ENCODE data around the gene FZD1. TPM values are rescaled to one million over a fixed set of nuclear protein-coding genes. Genes with fewer than 3 reads are reported as not detected.

Gene FZD1
- polyA plus RNA-seq, 2 donors: 2.7 to 5.0 TPM

DNA sequence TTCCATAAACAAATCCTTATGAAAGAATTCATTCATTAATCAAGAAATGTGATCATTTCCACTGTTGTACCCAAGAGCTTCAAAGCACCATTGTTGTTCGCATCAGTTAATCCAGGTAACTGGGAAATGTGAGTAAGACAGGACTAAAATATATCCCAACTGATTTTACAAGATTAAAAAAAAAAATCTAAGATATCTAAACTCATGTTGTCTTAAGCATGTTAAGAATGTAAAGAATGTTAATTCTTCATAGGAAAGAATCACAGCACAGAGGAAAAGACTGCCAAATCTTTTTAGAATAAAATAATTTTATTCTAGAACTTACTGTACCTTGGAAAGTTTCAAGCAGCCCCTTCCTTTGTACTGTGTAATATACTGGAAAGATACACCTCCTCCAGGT lies 16.4 kb downstream of the FZD1 start:
- H3K4me1 ChIP-seq (ENCODE audit: control insufficient read depth in 2 of 2, insufficient read depth in 2 of 2, low read length in 1 of 2): no peaks in the 10 kb centered on the region
- H3K27me3 ChIP-seq (ENCODE audit: control insufficient read depth in 1 of 2, insufficient read depth in 2 of 2, low read length in 2 of 2): no peaks in the 10 kb centered on the region
- 58 to 59% methylated on average over 1 of the region's 1 CpG for WGBS, 2 donors
- H3K4me3 ChIP-seq (ENCODE audit: low read depth in 1 of 2, low read length in 2 of 2): no peak overlapping the region
- H3K36me3 ChIP-seq (ENCODE audit: control insufficient read depth in 2 of 2, insufficient read depth in 2 of 2, low read length in 1 of 2): no peaks in the 10 kb centered on the region
- H3K9me3 ChIP-seq (ENCODE audit: control insufficient read depth in 2 of 2, insufficient read depth in 1 of 2, low read depth in 1 of 2, low read length in 1 of 2): no peaks in the 10 kb centered on the region
- no peak overlapping the region for H3K27ac ChIP-seq (ENCODE audit: low read depth in 2 of 2, low read length in 1 of 2)

DNA sequence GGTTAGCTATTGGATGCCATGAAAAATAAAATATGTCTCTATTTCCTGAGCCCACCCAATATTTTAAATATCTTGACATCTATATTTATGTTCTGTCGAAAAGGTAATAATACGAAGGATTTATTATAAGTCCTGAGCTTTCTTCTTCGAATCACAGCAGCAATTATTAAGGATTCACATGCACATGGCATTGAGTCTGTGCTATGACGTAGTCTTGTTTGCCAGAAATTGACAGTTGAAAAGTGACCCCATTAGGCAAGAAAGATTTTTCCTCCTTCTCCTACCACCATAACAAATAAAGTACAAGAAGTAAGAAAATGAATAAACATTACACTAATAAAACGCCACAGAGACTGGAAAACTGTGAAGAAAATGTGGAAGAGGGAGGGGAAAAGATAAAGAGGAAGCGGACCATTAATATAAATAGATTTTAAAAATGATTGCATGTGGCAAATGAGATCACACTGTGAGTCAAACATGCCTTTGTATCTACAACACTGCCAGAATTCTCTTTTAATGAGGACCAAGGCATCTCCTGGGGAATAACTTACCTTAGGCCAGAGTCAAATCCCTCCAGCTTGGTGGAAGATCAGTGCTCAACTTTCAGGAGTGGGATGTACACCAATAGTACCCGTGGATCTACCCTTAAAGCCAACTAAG lies 21.6 kb downstream of the FZD1 start:
- Histone ChIP-seq H3K4me3 (ENCODE audit: low read depth in 1 of 2, low read length in 2 of 2) (no peak overlapping the region), H3K27ac (ENCODE audit: low read depth in 2 of 2, low read length in 1 of 2) (no peak overlapping the region), H3K9me3 (ENCODE audit: control insufficient read depth in 2 of 2, insufficient read depth in 1 of 2, low read depth in 1 of 2, low read length in 1 of 2) (no peaks in the 10 kb centered on the region), H3K36me3 (ENCODE audit: control insufficient read depth in 2 of 2, insufficient read depth in 2 of 2, low read length in 1 of 2) (no peaks in the 10 kb centered on the region), H3K4me1 (ENCODE audit: control insufficient read depth in 2 of 2, insufficient read depth in 2 of 2, low read length in 1 of 2) (no peaks in the 10 kb centered on the region), H3K27me3 (ENCODE audit: control insufficient read depth in 1 of 2, insufficient read depth in 2 of 2, low read length in 2 of 2) (no peaks in the 10 kb centered on the region)
- 72 to 73% methylated on average over 7 of the region's 7 CpGs for WGBS, 2 donors

DNA sequence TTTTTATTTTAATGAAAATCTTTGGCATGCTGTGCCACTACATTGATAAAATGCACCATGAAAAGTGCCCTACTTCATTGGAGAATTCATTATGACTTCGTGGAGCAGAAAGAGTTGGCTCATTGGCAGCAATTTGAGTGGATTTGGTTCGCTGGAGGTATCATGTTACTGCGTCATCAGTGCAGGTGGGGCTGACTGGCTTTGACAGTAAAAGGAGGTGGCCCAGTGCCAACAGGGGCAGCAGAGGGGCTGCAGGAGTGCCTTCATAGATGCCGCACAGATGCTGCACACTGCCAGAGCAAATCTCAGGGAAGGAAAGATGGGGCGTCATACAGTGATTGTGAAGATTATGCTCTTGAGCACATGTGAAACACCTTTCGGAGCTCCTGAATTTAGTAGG lies 22.2 kb downstream of the FZD1 start:
- Histone ChIP-seq H3K4me3 (ENCODE audit: low read depth in 1 of 2, low read length in 2 of 2) (no peak overlapping the region), H3K9me3 (ENCODE audit: control insufficient read depth in 2 of 2, insufficient read depth in 1 of 2, low read depth in 1 of 2, low read length in 1 of 2) (no peaks in the 10 kb centered on the region), H3K36me3 (ENCODE audit: control insufficient read depth in 2 of 2, insufficient read depth in 2 of 2, low read length in 1 of 2) (no peaks in the 10 kb centered on the region), H3K27me3 (ENCODE audit: control insufficient read depth in 1 of 2, insufficient read depth in 2 of 2, low read length in 2 of 2) (no peaks in the 10 kb centered on the region), H3K4me1 (ENCODE audit: control insufficient read depth in 2 of 2, insufficient read depth in 2 of 2, low read length in 1 of 2) (no peaks in the 10 kb centered on the region), H3K27ac (ENCODE audit: low read depth in 2 of 2, low read length in 1 of 2) (no peak overlapping the region)
- WGBS, 2 donors: 73 to 85% methylated on average over 6 of the region's 6 CpGs

DNA sequence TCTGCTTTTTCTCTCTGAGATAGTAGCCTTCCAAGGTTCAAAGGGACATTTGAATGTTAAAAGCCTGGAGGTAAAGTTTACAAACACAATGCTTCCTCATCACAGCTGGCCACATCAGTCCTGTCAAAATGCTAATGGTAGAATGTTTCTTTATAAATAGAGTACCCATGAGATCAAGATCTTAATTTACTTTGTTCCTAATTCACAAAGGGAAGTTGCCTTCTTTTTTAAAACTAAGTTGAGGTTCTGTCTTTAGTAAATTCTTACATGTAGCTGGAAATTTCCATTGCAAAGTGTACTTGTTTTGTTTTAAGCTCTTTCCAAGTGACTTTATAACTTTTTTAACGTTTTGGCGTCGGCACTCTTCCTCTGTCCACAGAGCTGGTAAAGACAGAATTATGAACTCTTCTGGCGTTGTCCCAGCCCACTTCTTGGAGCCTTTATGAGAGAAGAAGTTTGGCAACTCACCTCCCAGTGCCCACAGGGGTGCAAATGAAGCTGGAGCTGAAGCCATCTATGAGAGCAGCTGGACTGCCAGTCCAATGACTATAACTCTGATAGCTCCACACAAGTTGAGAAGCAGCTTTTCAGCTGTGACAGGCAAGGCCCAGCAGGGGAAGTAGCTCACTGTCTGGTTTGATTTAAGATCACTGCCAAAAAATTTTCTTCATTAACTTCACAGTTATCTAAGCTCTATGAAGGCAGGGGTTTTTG lies 23.3 kb downstream of the FZD1 start:
- no peaks in the 10 kb centered on the region for H3K9me3 ChIP-seq (ENCODE audit: control insufficient read depth in 2 of 2, insufficient read depth in 1 of 2, low read depth in 1 of 2, low read length in 1 of 2)
- no peak overlapping the region for H3K27ac ChIP-seq (ENCODE audit: low read depth in 2 of 2, low read length in 1 of 2)
- H3K36me3 ChIP-seq (ENCODE audit: control insufficient read depth in 2 of 2, insufficient read depth in 2 of 2, low read length in 1 of 2): no peaks in the 10 kb centered on the region
- no peak overlapping the region for H3K4me3 ChIP-seq (ENCODE audit: low read depth in 1 of 2, low read length in 2 of 2)
- H3K27me3 ChIP-seq (ENCODE audit: control insufficient read depth in 1 of 2, insufficient read depth in 2 of 2, low read length in 2 of 2): no peaks in the 10 kb centered on the region
- WGBS, 2 donors: 50 to 51% methylated on average over 4 of the region's 4 CpGs
- no peaks in the 10 kb centered on the region for H3K4me1 ChIP-seq (ENCODE audit: control insufficient read depth in 2 of 2, insufficient read depth in 2 of 2, low read length in 1 of 2)

DNA sequence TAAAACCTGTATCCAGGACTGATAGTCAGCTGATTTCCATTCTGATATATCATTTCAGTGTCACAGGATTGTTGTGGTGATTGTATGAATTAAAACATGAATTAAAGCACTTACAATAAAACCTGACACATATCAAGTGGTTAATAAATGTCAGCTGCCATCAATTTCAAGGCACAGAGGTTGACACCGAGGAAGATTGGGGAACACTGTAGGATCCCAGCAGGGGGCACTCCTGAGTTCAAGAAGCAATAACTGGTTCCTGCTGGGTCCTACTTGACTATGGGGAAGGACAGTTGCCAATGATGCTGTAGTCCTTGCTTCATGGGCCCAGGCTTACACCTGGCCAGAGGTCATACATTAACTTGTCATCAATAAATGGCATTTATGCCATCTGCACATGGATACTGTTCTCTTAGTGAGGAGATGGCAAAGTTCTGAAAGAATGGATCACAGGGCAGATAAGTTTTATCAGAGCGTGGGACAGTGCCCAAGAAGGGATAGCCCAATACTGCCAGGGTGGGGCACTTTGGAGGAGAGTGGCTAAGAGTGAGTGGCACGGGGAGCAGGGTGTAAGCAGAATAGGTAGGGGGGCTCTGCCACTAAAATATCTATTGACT lies 24.1 kb downstream of the FZD1 start:
- Histone ChIP-seq H3K4me3 (ENCODE audit: low read depth in 1 of 2, low read length in 2 of 2) (no peak overlapping the region), H3K27me3 (ENCODE audit: control insufficient read depth in 1 of 2, insufficient read depth in 2 of 2, low read length in 2 of 2) (no peaks in the 10 kb centered on the region), H3K4me1 (ENCODE audit: control insufficient read depth in 2 of 2, insufficient read depth in 2 of 2, low read length in 1 of 2) (no peaks in the 10 kb centered on the region), H3K36me3 (ENCODE audit: control insufficient read depth in 2 of 2, insufficient read depth in 2 of 2, low read length in 1 of 2) (no peaks in the 10 kb centered on the region), H3K9me3 (ENCODE audit: control insufficient read depth in 2 of 2, insufficient read depth in 1 of 2, low read depth in 1 of 2, low read length in 1 of 2) (no peaks in the 10 kb centered on the region), H3K27ac (ENCODE audit: low read depth in 2 of 2, low read length in 1 of 2) (no peak overlapping the region)
- WGBS, 2 donors: 80 to 91% methylated on average over 3 of the region's 3 CpGs

DNA sequence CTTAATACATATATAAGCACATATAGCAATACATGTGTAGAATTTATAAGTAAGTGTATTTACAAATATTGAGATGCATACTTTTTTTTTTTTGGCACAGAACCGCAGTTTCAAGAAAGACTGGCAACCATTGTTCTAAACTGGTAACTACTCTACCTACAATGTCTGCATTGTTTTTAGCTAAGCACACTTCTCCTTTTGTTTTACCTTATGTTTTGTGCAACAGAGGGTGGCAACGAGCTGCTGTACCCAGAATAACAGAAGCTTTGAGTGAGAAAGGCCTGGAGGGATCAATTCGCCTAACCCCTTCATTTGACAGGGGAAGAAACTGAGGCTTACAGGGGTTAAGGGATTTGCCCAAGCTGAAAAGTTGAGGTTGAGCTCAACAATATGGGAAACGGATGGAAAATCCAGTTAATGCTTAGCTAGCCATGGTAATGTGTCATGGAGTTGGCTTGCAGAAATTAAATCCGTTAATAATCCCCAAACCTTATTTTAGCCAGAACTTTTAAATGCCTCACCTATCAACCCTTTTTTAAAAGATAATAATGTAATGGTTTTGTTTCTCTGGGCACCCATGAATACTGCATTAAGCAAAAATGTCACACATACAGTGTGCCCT lies 25.5 kb downstream of the FZD1 start:
- Histone ChIP-seq H3K36me3 (ENCODE audit: control insufficient read depth in 2 of 2, insufficient read depth in 2 of 2, low read length in 1 of 2) (no peaks in the 10 kb centered on the region), H3K4me3 (ENCODE audit: low read depth in 1 of 2, low read length in 2 of 2) (no peak overlapping the region), H3K9me3 (ENCODE audit: control insufficient read depth in 2 of 2, insufficient read depth in 1 of 2, low read depth in 1 of 2, low read length in 1 of 2) (no peaks in the 10 kb centered on the region), H3K27ac (ENCODE audit: low read depth in 2 of 2, low read length in 1 of 2) (no peak overlapping the region), H3K4me1 (ENCODE audit: control insufficient read depth in 2 of 2, insufficient read depth in 2 of 2, low read length in 1 of 2) (peaks cover 0 to 3% of the 10 kb centered on the region in 2 donors), H3K27me3 (ENCODE audit: control insufficient read depth in 1 of 2, insufficient read depth in 2 of 2, low read length in 2 of 2) (no peaks in the 10 kb centered on the region)
- WGBS, 2 donors: 61 to 63% methylated on average over 5 of the region's 5 CpGs

DNA sequence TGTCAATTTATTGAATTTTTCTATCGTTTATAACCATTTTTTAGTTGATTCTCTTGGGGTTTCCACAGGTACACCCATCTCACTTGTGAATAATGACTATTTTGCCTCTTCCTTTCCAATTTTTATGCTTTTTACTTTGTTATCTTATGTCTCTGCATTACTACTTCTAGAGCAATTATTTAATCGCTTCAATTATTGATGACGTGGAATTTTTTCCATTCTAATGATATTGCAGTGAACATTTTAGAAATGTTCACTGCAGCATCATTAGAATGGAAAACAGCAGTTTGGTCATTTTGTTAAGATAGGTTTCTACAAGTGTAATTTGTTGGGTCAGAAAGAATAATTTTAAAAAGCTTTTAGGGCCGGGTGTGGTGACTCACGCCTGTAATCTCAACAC lies 27.1 kb downstream of the FZD1 start:
- no peak overlapping the region for H3K4me3 ChIP-seq (ENCODE audit: low read depth in 1 of 2, low read length in 2 of 2)
- H3K4me1 ChIP-seq (ENCODE audit: control insufficient read depth in 2 of 2, insufficient read depth in 2 of 2, low read length in 1 of 2): peaks cover 0 to 3% of the 10 kb centered on the region in 2 donors
- H3K36me3 ChIP-seq (ENCODE audit: control insufficient read depth in 2 of 2, insufficient read depth in 2 of 2, low read length in 1 of 2): no peaks in the 10 kb centered on the region
- WGBS, 2 donors: 91 to 93% methylated on average over 5 of the region's 5 CpGs
- no peaks in the 10 kb centered on the region for H3K27me3 ChIP-seq (ENCODE audit: control insufficient read depth in 1 of 2, insufficient read depth in 2 of 2, low read length in 2 of 2)
- no peaks in the 10 kb centered on the region for H3K9me3 ChIP-seq (ENCODE audit: control insufficient read depth in 2 of 2, insufficient read depth in 1 of 2, low read depth in 1 of 2, low read length in 1 of 2)
- H3K27ac ChIP-seq (ENCODE audit: low read depth in 2 of 2, low read length in 1 of 2): no peak overlapping the region

DNA sequence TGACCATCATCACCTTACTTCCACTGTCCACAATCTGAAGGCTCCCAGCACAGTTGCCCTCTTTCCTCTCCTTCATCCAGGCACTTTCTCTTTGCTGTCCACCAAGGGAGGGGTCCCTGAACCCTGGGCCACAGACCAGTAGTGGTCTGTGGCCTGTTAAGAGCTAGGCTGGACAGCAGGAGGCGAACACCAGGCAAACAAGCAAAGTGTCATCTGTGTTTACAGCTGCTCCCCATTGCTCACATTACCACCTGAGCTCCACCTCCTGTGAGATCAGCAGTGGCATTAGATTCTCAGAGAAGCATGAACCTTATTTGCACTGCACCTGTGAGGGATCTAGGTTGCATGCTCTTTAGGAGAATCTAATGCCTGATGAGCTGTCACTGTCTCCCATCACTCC lies 27.7 kb downstream of the FZD1 start:
- H3K27ac ChIP-seq (ENCODE audit: low read depth in 2 of 2, low read length in 1 of 2): no peak overlapping the region
- no peaks in the 10 kb centered on the region for H3K36me3 ChIP-seq (ENCODE audit: control insufficient read depth in 2 of 2, insufficient read depth in 2 of 2, low read length in 1 of 2)
- no peaks in the 10 kb centered on the region for H3K27me3 ChIP-seq (ENCODE audit: control insufficient read depth in 1 of 2, insufficient read depth in 2 of 2, low read length in 2 of 2)
- H3K9me3 ChIP-seq (ENCODE audit: control insufficient read depth in 2 of 2, insufficient read depth in 1 of 2, low read depth in 1 of 2, low read length in 1 of 2): no peaks in the 10 kb centered on the region
- 82 to 83% methylated on average over 1 of the region's 1 CpG for WGBS, 2 donors
- peaks cover 0 to 3% of the 10 kb centered on the region in 2 donors for H3K4me1 ChIP-seq (ENCODE audit: control insufficient read depth in 2 of 2, insufficient read depth in 2 of 2, low read length in 1 of 2)
- no peak overlapping the region for H3K4me3 ChIP-seq (ENCODE audit: low read depth in 1 of 2, low read length in 2 of 2)

DNA sequence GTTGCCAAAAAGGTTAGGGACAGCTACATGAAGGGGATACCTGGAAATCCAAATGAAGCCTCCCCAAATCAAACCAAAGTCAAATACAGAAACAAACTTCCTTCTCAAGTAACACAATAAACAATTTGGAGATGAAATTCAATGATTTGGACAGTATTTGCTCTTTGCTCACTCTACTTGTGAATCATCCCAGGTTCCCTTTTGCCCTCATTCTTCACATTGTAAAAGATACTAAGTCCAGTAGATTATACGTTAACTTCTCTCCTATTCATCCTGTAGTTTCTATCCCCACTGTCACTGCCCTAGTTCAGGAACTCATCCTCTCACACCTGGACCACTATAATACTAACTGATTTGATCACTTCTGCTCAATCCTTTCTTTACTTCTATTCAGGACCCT lies 28.3 kb downstream of the FZD1 start:
- Histone ChIP-seq H3K36me3 (ENCODE audit: control insufficient read depth in 2 of 2, insufficient read depth in 2 of 2, low read length in 1 of 2) (no peaks in the 10 kb centered on the region), H3K27me3 (ENCODE audit: control insufficient read depth in 1 of 2, insufficient read depth in 2 of 2, low read length in 2 of 2) (no peaks in the 10 kb centered on the region), H3K27ac (ENCODE audit: low read depth in 2 of 2, low read length in 1 of 2) (no peak overlapping the region), H3K9me3 (ENCODE audit: control insufficient read depth in 2 of 2, insufficient read depth in 1 of 2, low read depth in 1 of 2, low read length in 1 of 2) (no peaks in the 10 kb centered on the region), H3K4me3 (ENCODE audit: low read depth in 1 of 2, low read length in 2 of 2) (no peak overlapping the region), H3K4me1 (ENCODE audit: control insufficient read depth in 2 of 2, insufficient read depth in 2 of 2, low read length in 1 of 2) (peaks cover 0 to 3% of the 10 kb centered on the region in 2 donors)
- WGBS, 2 donors: 64 to 89% methylated on average over 1 of the region's 1 CpG
